H9 (cell line): ENCODE measurements around the gene ZC3H6. TPM values are rescaled to one million over a fixed set of nuclear protein-coding genes. Genes with fewer than 3 reads are reported as not detected.

Experiments
- DNase-seq: peaks from one replicate; pipeline ENCODE4 v3.0.0-alpha.2; 2017
- H2AFZ ChIP-seq: one replicate; pipeline ENCODE4 v1.6.1; 2013; ENCODE audit warnings: mild to moderate bottlenecking, low read length, control low read depth, moderate library complexity
- H2AK5ac ChIP-seq: 2 replicates; pipeline ENCODE4 v1.6.1; 2013; ENCODE audit warnings: low read length, control low read depth, mixed read lengths; ENCODE audit not compliant: insufficient read length
- H2BK120ac ChIP-seq: one replicate; pipeline ENCODE4 v1.6.1; 2013; ENCODE audit warnings: low read depth, mild to moderate bottlenecking, low read length, control low read depth, inconsistent platforms; ENCODE audit not compliant: poor library complexity, severe bottlenecking
- H2BK12ac ChIP-seq: 2 replicates; pipeline ENCODE4 v1.6.1; 2013; ENCODE audit warnings: low read length, control low read depth, mixed read lengths, low read depth; ENCODE audit not compliant: insufficient read length
- H2BK15ac ChIP-seq: 2 replicates; pipeline ENCODE4 v1.6.1; 2013; ENCODE audit warnings: low read depth, low read length, control low read depth
- H2BK20ac ChIP-seq: one replicate; pipeline ENCODE4 v1.6.1; 2013; ENCODE audit warnings: low read depth, mild to moderate bottlenecking, low read length, control low read depth, inconsistent platforms; ENCODE audit not compliant: poor library complexity, severe bottlenecking
- H2BK5ac ChIP-seq: 2 replicates; pipeline ENCODE4 v1.6.1; 2013; ENCODE audit warnings: low read length, control low read depth, mixed read lengths; ENCODE audit not compliant: insufficient read length
- H3K14ac ChIP-seq: 2 replicates; pipeline ENCODE4 v1.6.1; 2013; ENCODE audit warnings: low read length, control low read depth; ENCODE audit not compliant: insufficient read depth
- H3K18ac ChIP-seq: 2 replicates; pipeline ENCODE4 v1.6.1; 2013; ENCODE audit warnings: low read depth, mild to moderate bottlenecking, mixed read lengths, low read length, control low read depth; ENCODE audit not compliant: insufficient read length
- H3K23ac ChIP-seq: 2 replicates; pipeline ENCODE4 v1.6.1; 2013; ENCODE audit warnings: low read length, control low read depth, mixed read lengths, low read depth; ENCODE audit not compliant: insufficient read length
- H3K23me2 ChIP-seq: 2 replicates; pipeline ENCODE4 v1.6.1; 2013; ENCODE audit warnings: low read depth, mild to moderate bottlenecking, mixed read lengths, low read length, control low read depth; ENCODE audit not compliant: insufficient read length, poor library complexity, severe bottlenecking
- H3K27ac ChIP-seq: 2 replicates; pipeline ENCODE4 v1.5.1; 2013; ENCODE audit warnings: low read length, control low read depth, mixed read lengths, low read depth; ENCODE audit not compliant: insufficient read length
- H3K27me3 ChIP-seq: 2 replicates; pipeline ENCODE4 v1.6.1; 2013; ENCODE audit warnings: low read length, control low read depth, inconsistent platforms; ENCODE audit not compliant: insufficient read depth
- H3K4ac ChIP-seq: 2 replicates; pipeline ENCODE4 v1.6.1; 2013; ENCODE audit warnings: low read depth, mild to moderate bottlenecking, control low read depth, inconsistent platforms, low read length, moderate library complexity
- H3K4me1 ChIP-seq: 2 replicates; pipeline ENCODE4 v1.6.1; 2013; ENCODE audit warnings: low read length, control low read depth, inconsistent platforms; ENCODE audit not compliant: insufficient read depth
- H3K4me2 ChIP-seq: 2 replicates; pipeline ENCODE4 v1.6.1; 2013; ENCODE audit warnings: low read length, control low read depth, mixed read lengths; ENCODE audit not compliant: insufficient read length, insufficient read depth
- H3K56ac ChIP-seq: 2 replicates; pipeline ENCODE4 v1.6.1; 2013; ENCODE audit warnings: low read depth, mild to moderate bottlenecking, mixed read lengths, low read length, control low read depth; ENCODE audit not compliant: insufficient read length
- H3K79me1 ChIP-seq: 2 replicates; pipeline ENCODE4 v1.6.1; 2013; ENCODE audit warnings: low read depth, mild to moderate bottlenecking, moderate library complexity, low read length, control low read depth, inconsistent platforms; ENCODE audit not compliant: insufficient read depth, poor library complexity, severe bottlenecking
- H3K79me2 ChIP-seq: 2 replicates; pipeline ENCODE4 v1.6.1; 2013; ENCODE audit warnings: low read length, control low read depth, inconsistent platforms; ENCODE audit not compliant: insufficient read depth
- H3K9ac ChIP-seq: 2 replicates; pipeline ENCODE4 v1.6.1; 2013; ENCODE audit warnings: low read length, control low read depth, mixed read lengths; ENCODE audit not compliant: insufficient read length; ENCODE audit errors: extremely low read depth
- H3K9me3 ChIP-seq: one replicate; pipeline ENCODE4 v1.6.1; 2013; ENCODE audit warnings: low read depth, low read length, inconsistent platforms; ENCODE audit not compliant: control insufficient read depth
- H3T11ph ChIP-seq: one replicate; pipeline ENCODE4 v1.6.1; 2013; ENCODE audit warnings: mild to moderate bottlenecking, low read length, control low read depth, inconsistent platforms
- H4K20me1 ChIP-seq: one replicate; pipeline ENCODE4 v1.6.1; 2013; ENCODE audit not compliant: control insufficient read depth, insufficient read length, insufficient read depth
- H4K5ac ChIP-seq: 2 replicates; pipeline ENCODE4 v1.6.1; 2013; ENCODE audit warnings: low read depth, mild to moderate bottlenecking, mixed read lengths, low read length, control low read depth; ENCODE audit not compliant: insufficient read length
- H4K8ac ChIP-seq: replicated peaks from 2 replicates; pipeline ENCODE4 v1.6.1; 2013; ENCODE audit warnings: low read length, control low read depth, mixed read lengths, low read depth; ENCODE audit not compliant: insufficient read length
- H4K91ac ChIP-seq: 2 replicates; pipeline ENCODE4 v1.6.1; 2013; ENCODE audit warnings: low read depth, mild to moderate bottlenecking, moderate library complexity, mixed read lengths, low read length, control low read depth; ENCODE audit not compliant: insufficient read length
- H3K27ac Mint-ChIP-seq, 3 experiments: 2 replicates in 2 of 3; 3 replicates in 1 of 3; pipeline ENCODE4 v1.8.0; 2020 to 2021; ENCODE audit warnings: mixed read lengths in 3 of 3, mild to moderate bottlenecking in 1 of 3, moderate library complexity in 1 of 3
- H3K27me3 Mint-ChIP-seq: 2 replicates; pipeline ENCODE4 v1.8.0; 2021; ENCODE audit warnings: low read depth, mild to moderate bottlenecking, moderate library complexity, mixed read lengths
- H3K36me3 Mint-ChIP-seq, 3 experiments: 2 replicates in 2 of 3; 3 replicates in 1 of 3; pipeline ENCODE4 v1.8.0; 2020 to 2021; ENCODE audit warnings: low read depth in 3 of 3, mixed read lengths in 3 of 3; ENCODE audit not compliant: insufficient read depth in 1 of 3
- H3K4me1 Mint-ChIP-seq, 2 experiments: 2 replicates each; pipeline ENCODE4 v1.8.0; 2020; ENCODE audit warnings: mixed read lengths in 2 of 2
- H3K4me3 Mint-ChIP-seq, 2 experiments: 2 replicates in 1 of 2; 3 replicates in 1 of 2; pipeline ENCODE4 v1.8.0; 2020 to 2021; ENCODE audit warnings: mild to moderate bottlenecking in 2 of 2, mixed read lengths in 2 of 2, moderate library complexity in 1 of 2
- H3K9me3 Mint-ChIP-seq, 2 experiments: 2 replicates in 1 of 2; 3 replicates in 1 of 2; pipeline ENCODE4 v1.8.0; 2020; ENCODE audit warnings: mild to moderate bottlenecking in 2 of 2, mixed read lengths in 2 of 2, moderate library complexity in 1 of 2
- WGBS: extraction: QIAGEN DNeasy Blood & Tissue Kit; methylation state at CpG from one replicate; pipeline ENCODE4 v1.1.7; 2013; ENCODE audit warnings: missing lambda C conversion rate, low lambda C conversion rate, mixed read lengths; ENCODE audit not compliant: insufficient read length; ENCODE audit errors: extremely low coverage; 5-methylcytosine and 5-hydroxymethylcytosine counted together
- total RNA-seq: library from RNA; stranded (reverse); gene quantifications from 2 replicates; pipeline ENCODE4 v1.2.1, GENCODE V29; 2021
- TF ChIP-seq, protein P1 (sequence below): fragments of 200-600 bp; sonication (generic); conservative IDR thresholded peaks from 3 replicates; pipeline ENCODE4 v1.8.0; 2021; ENCODE audit warnings: antibody characterized with exemption, mild to moderate bottlenecking

Gene ZC3H6
- total RNA-seq, 1 experiment from 2014 or later = 3.5 TPM

DNA sequence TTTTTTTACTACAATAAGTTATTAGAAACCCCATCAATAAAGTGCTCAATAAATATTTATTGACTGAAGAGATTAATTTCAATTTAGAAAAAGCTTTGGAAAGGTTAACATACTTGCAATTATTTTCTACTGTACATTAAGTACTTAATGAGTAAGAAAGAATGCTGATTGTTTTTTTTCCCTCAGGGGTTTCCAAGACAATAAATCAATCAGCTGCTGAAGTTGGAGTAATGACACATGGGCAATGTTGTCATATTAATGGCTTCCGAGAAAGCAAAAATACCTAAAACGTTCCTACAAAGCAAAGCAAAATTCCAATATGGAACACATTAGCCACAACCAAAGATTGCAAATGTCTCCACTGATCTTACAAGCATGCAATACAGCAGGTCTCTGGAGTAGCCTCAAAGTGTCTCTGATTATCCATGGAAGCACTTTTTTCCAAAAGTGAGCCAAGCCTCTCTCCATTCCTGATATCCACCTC, 66.7 kb downstream of the ZC3H6 start:
- Histone ChIP-seq H2BK5ac (no peak overlapping the region), H3K27ac (no peak overlapping the region), H2AFZ (no peak overlapping the region), H3K4me1 (no peaks in the 10 kb centered on the region), H4K8ac (no peak overlapping the region), H3K14ac (no peak overlapping the region), H3K79me2 (no peaks in the 10 kb centered on the region), H4K20me1 (peaks cover 2% of the 10 kb centered on the region), H2BK120ac (no peak overlapping the region), H3K27me3 (no peaks in the 10 kb centered on the region), H4K91ac (no peak overlapping the region), H2BK15ac (no peak overlapping the region), H3K79me1 (no peaks in the 10 kb centered on the region), H3K9ac (no peak overlapping the region), H3K23me2 (no peaks in the 10 kb centered on the region), H4K5ac (no peak overlapping the region), H3K23ac (no peak overlapping the region), H3K18ac (no peak overlapping the region), H2BK20ac (no peak overlapping the region), H2BK12ac (no peak overlapping the region), H3K4ac (no peak overlapping the region), H3K4me2 (no peak overlapping the region), H3K56ac (no peak overlapping the region), H3T11ph (no peak overlapping the region), H3K9me3 (no peaks in the 10 kb centered on the region), H2AK5ac (no peak overlapping the region)
- Mint-ChIP-seq H3K27me3 (peaks cover 2% of the 10 kb centered on the region), H3K27ac (no peak overlapping the region), H3K9me3 (peaks cover 5 to 15% of the 10 kb centered on the region in 2 experiments), H3K4me1 (peaks cover 0 to 2% of the 10 kb centered on the region in 2 experiments; a peak in 2 of 4 replicates), H3K36me3 (peaks cover 3 to 15% (median 7%) of the 10 kb centered on the region in 3 experiments; a peak in 6 of 7 replicates), H3K4me3 (no peak overlapping the region)
- no CpG with 5 or more reads among the region's 2 CpGs for WGBS
- no peak for DNase-seq
- TF ChIP-seq, protein P1, sequence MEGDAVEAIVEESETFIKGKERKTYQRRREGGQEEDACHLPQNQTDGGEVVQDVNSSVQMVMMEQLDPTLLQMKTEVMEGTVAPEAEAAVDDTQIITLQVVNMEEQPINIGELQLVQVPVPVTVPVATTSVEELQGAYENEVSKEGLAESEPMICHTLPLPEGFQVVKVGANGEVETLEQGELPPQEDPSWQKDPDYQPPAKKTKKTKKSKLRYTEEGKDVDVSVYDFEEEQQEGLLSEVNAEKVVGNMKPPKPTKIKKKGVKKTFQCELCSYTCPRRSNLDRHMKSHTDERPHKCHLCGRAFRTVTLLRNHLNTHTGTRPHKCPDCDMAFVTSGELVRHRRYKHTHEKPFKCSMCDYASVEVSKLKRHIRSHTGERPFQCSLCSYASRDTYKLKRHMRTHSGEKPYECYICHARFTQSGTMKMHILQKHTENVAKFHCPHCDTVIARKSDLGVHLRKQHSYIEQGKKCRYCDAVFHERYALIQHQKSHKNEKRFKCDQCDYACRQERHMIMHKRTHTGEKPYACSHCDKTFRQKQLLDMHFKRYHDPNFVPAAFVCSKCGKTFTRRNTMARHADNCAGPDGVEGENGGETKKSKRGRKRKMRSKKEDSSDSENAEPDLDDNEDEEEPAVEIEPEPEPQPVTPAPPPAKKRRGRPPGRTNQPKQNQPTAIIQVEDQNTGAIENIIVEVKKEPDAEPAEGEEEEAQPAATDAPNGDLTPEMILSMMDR = no peak
